UCSD-AML1 (cell line): ENCODE results near the gene RMND5A.
"Not testable (repeated sequence)": the region's sequence is repeated elsewhere in the genome, so short reads cannot be mapped to it uniquely, and the experiment has no call there.

Experiments used
- DNase-seq: peaks from one replicate; lab custom pipeline; 2025; ENCODE audit not compliant: unreplicated experiment; lab: John Stamatoyannopoulos, UW

Gene RMND5A

GRCh38 chr2:86719637-86720539 is at the start of gene RMND5A:
Gene RMND5A (plus strand): TSS chr2:86720291. CDS start chr2:86720668, 377 bp downstream.
- DNase-seq = peak; percentile 98

- no peak for DNase-seq
Measured at GRCh38 chr2:86671337-86671981, 48.6 kb upstream of the RMND5A start.

GRCh38 chr2:86672027-86672545 is 48.0 kb upstream of the RMND5A start:
- DNase-seq = no peak

GRCh38 chr2:86673011-86673410 is 47.1 kb upstream of the RMND5A start:
- no peak for DNase-seq

GRCh38 chr2:86673986-86674670 is 46.0 kb upstream of the RMND5A start:
- no peak for DNase-seq

- DNase-seq = no peak
Measured at GRCh38 chr2:86675104-86675503, 45.0 kb upstream of the RMND5A start.

- no peak for DNase-seq
Measured at GRCh38 chr2:86675511-86676015, 44.5 kb upstream of the RMND5A start.

GRCh38 chr2:86677816-86678215 is 42.3 kb upstream of the RMND5A start:
- no peak for DNase-seq

- DNase-seq = no peak
Measured at GRCh38 chr2:86679036-86679435, 41.1 kb upstream of the RMND5A start.

GRCh38 chr2:86685351-86685750 is 34.7 kb upstream of the RMND5A start:
- DNase-seq = no peak

- no peak for DNase-seq
Measured at GRCh38 chr2:86686460-86686859, 33.6 kb upstream of the RMND5A start.

- DNase-seq = no peak
Measured at GRCh38 chr2:86686905-86687304, 33.2 kb upstream of the RMND5A start.

- DNase-seq = no peak
Measured at GRCh38 chr2:86695053-86695691, 24.9 kb upstream of the RMND5A start.

- no peak for DNase-seq
Measured at GRCh38 chr2:86697551-86698104, 22.5 kb upstream of the RMND5A start.

GRCh38 chr2:86700690-86701089 is 19.4 kb upstream of the RMND5A start:
- DNase-seq = no peak

- DNase-seq = no peak
Measured at GRCh38 chr2:86703704-86704361, 16.3 kb upstream of the RMND5A start.

- DNase-seq = no peak
Measured at GRCh38 chr2:86704459-86704971, 15.6 kb upstream of the RMND5A start.

GRCh38 chr2:86706220-86706619 is 13.9 kb upstream of the RMND5A start:
- DNase-seq = no peak

- no peak for DNase-seq
Measured at GRCh38 chr2:86706935-86707334, 13.2 kb upstream of the RMND5A start.

- DNase-seq = not testable (repeated sequence)
Measured at GRCh38 chr2:86708126-86708525, 12.0 kb upstream of the RMND5A start.
